A549 (cell line): ENCODE measurements around the gene IGFBP3. TPM values are rescaled to one million over a fixed set of nuclear protein-coding genes. Genes with fewer than 3 reads are reported as not detected.

Source experiments
- ATAC-seq, 2 experiments: fragments of 200-7000 bp in 1 of 2; fragments of >200 bp in 1 of 2; cut with Nextera tagmentation in 1 of 2; cut with Tn5 transposase in 1 of 2; 3 replicates each; pipeline versions ENCODE4 v1.8.0 to v1.9.1; 2018 to 2020; ENCODE audit warnings: mild to moderate bottlenecking in 1 of 2, moderate library complexity in 1 of 2
- CTCF ChIA-PET: fragments of 300-600 bp; sonication (Branson Sonifier 250); formaldehyde crosslinking; extraction: SDS; loops from one replicate; lab custom pipeline; 2021; ENCODE audit warnings: antibody characterized with exemption, inconsistent platforms; lab: Yijun Ruan, JAX
- POLR2A ChIA-PET: fragments of 350-600 bp; formaldehyde crosslinking; extraction: SDS; loops from one replicate; lab custom pipeline; 2021; ENCODE audit warnings: antibody characterized with exemption, inconsistent platforms; lab: Yijun Ruan, JAX
- DNase-seq, 2 experiments: peaks; one replicate each; pipeline versions ENCODE4 v3.0.0 to v3.0.0-alpha.2; 2011 to 2016; ENCODE audit warnings: low read depth in 1 of 2, low spot score in 1 of 2
- FAIRE-seq: peaks from 2 replicates; lab custom pipeline; 2011; peaks lifted over from hg19 to GRCh38; lab: Jason Lieb, UNC
- H3K27ac ChIP-seq, 2 experiments: fragments of >200 bp; sonication (Bioruptor Twin); formaldehyde crosslinking; 3 replicates each; pipeline ENCODE4 v1.5.1; 2016 to 2017
- H3K4me1 ChIP-seq: fragments of >200 bp; sonication (Bioruptor Twin); formaldehyde crosslinking; 3 replicates; pipeline ENCODE4 v1.6.1; 2016
- H3K4me2 ChIP-seq: fragments of >200 bp; sonication (Bioruptor Twin); formaldehyde crosslinking; 3 replicates; pipeline ENCODE4 v1.6.1; 2016
- H3K4me3 ChIP-seq: fragments of >200 bp; sonication (Bioruptor Twin); formaldehyde crosslinking; 3 replicates; pipeline ENCODE4 v1.5.1; 2016
- H3K9me3 ChIP-seq: fragments of >200 bp; sonication (Bioruptor Twin); formaldehyde crosslinking; 3 replicates; pipeline ENCODE4 v1.6.1; 2016
- ATOH8 ChIP-seq: fragments of 250-450 bp; sonication (Bioruptor Pico); IDR thresholded peaks from 2 replicates; pipeline ENCODE4 v1.5.0; 2020; ENCODE audit warnings: low read depth, mild to moderate bottlenecking, moderate library complexity
- CBX2 ChIP-seq: fragments of 200-600 bp; sonication (generic); IDR thresholded peaks from 2 replicates; pipeline ENCODE4 v1.6.1; 2016; ENCODE audit warnings: low read depth, mild to moderate bottlenecking, borderline replicate concordance
- CEBPB ChIP-seq, 2 experiments: fragments of >200 bp in 1 of 2; sonication (Bioruptor Twin) in 1 of 2; formaldehyde crosslinking in 1 of 2; IDR thresholded peaks; 2 replicates each; pipeline ENCODE4 v1.6.1; 2012 to 2016
- CTCF ChIP-seq: fragments of >200 bp; sonication (Bioruptor Twin); formaldehyde crosslinking; IDR thresholded peaks from 3 replicates; pipeline ENCODE4 v1.5.1; 2016
- EHF ChIP-seq: fragments of 250-450 bp; sonication (Bioruptor Pico); IDR thresholded peaks from 2 replicates; pipeline ENCODE4 v1.5.0; 2020; ENCODE audit warnings: mild to moderate bottlenecking
- EHMT2 ChIP-seq: fragments of 200-600 bp; sonication (generic); IDR thresholded peaks from 2 replicates; pipeline ENCODE4 v1.6.1; 2016; ENCODE audit warnings: antibody characterized with exemption, low read depth, mild to moderate bottlenecking, moderate library complexity
- EP300 ChIP-seq, 2 experiments: fragments of >200 bp; sonication (Bioruptor Twin); formaldehyde crosslinking; IDR thresholded peaks; 2 replicates in 1 of 2; 3 replicates in 1 of 2; pipeline ENCODE4 v1.6.1; 2016 to 2017
- ESRRA ChIP-seq: fragments of 150-350 bp; IDR thresholded peaks from 2 replicates; pipeline ENCODE4 v1.6.1; 2014; ENCODE audit warnings: mild to moderate bottlenecking, low read length, borderline replicate concordance
- FOSL2 ChIP-seq, 2 experiments: fragments of 450-650 bp in 1 of 2; fragments of >200 bp in 1 of 2; sonication (Bioruptor Twin) in 1 of 2; formaldehyde crosslinking; IDR thresholded peaks; 2 replicates each; pipeline versions ENCODE4 v1.5.0 to v1.6.1; 2016 to 2020; ENCODE audit warnings: mild to moderate bottlenecking in 1 of 2, moderate library complexity in 1 of 2
- GATA3 ChIP-seq: IDR thresholded peaks from 2 replicates; pipeline ENCODE4 v1.6.1; 2012; ENCODE audit warnings: borderline replicate concordance
- JUN ChIP-seq, 2 experiments: fragments of >200 bp; sonication (Bioruptor Twin); formaldehyde crosslinking; IDR thresholded peaks; 2 replicates in 1 of 2; 3 replicates in 1 of 2; pipeline ENCODE4 v1.6.1; 2016 to 2017
- JUNB ChIP-seq: fragments of >200 bp; sonication (Bioruptor Twin); formaldehyde crosslinking; IDR thresholded peaks from 2 replicates; pipeline ENCODE4 v1.6.1; 2016
- KDM1A ChIP-seq: fragments of 200-600 bp; sonication (generic); IDR thresholded peaks from 2 replicates; pipeline ENCODE4 v1.6.1; 2016; ENCODE audit warnings: low read depth, mild to moderate bottlenecking
- KDM5A ChIP-seq: fragments of 200-600 bp; sonication (generic); IDR thresholded peaks from 2 replicates; pipeline ENCODE4 v1.6.1; 2016; ENCODE audit warnings: antibody characterized with exemption, mild to moderate bottlenecking
- MAFK ChIP-seq: fragments of 450-650 bp; IDR thresholded peaks from 2 replicates; pipeline ENCODE4 v1.6.1; 2014; ENCODE audit not compliant: partially characterized antibody
- MAZ ChIP-seq: fragments of 150-350 bp; IDR thresholded peaks from 2 replicates; pipeline ENCODE4 v1.6.1; 2014; ENCODE audit warnings: antibody characterized with exemption, low read depth, low read length, borderline replicate concordance
- MYC ChIP-seq: IDR thresholded peaks from 2 replicates; pipeline ENCODE4 v1.6.1; 2012; ENCODE audit warnings: mild to moderate bottlenecking, inconsistent platforms, low read length, improper control_type of control experiment, borderline replicate concordance
- NPAS2 ChIP-seq: fragments of 250-450 bp; sonication (Bioruptor Pico); IDR thresholded peaks from 2 replicates; pipeline ENCODE4 v1.8.0; 2022; ENCODE audit warnings: mild to moderate bottlenecking, moderate library complexity, borderline replicate concordance
- PBX3 ChIP-seq: IDR thresholded peaks from 2 replicates; pipeline ENCODE4 v1.6.1; 2012
- POLR2AphosphoS2 ChIP-seq: conservative IDR thresholded peaks from 2 replicates; pipeline ENCODE4 v1.6.1; 2012; ENCODE audit warnings: low read length, improper control_type of control experiment, inconsistent platforms
- RAD21 ChIP-seq, 2 experiments: fragments of >200 bp in 1 of 2; sonication (Bioruptor Twin) in 1 of 2; formaldehyde crosslinking in 1 of 2; IDR thresholded peaks in 1 of 2; conservative IDR thresholded peaks in 1 of 2; 2 replicates in 1 of 2; 3 replicates in 1 of 2; pipeline ENCODE4 v1.6.1; 2012 to 2018; ENCODE audit warnings: inconsistent platforms in 1 of 2
- RFX5 ChIP-seq: fragments of 450-650 bp; IDR thresholded peaks from 2 replicates; pipeline ENCODE4 v1.7.1; 2014; ENCODE audit warnings: antibody characterized with exemption, mild to moderate bottlenecking, moderate library complexity
- RNF2 ChIP-seq: fragments of 200-600 bp; sonication (generic); IDR thresholded peaks from 2 replicates; pipeline ENCODE4 v1.6.1; 2016; ENCODE audit warnings: low read depth, mild to moderate bottlenecking, antibody characterized with exemption, moderate library complexity, borderline replicate concordance
- SMC3 ChIP-seq: fragments of >200 bp; sonication (Bioruptor Twin); formaldehyde crosslinking; IDR thresholded peaks from 3 replicates; pipeline ENCODE4 v1.6.1; 2018; ENCODE audit warnings: inconsistent platforms
- ZFP36 ChIP-seq: fragments of 450-650 bp; IDR thresholded peaks from 2 replicates; pipeline ENCODE4 v1.6.1; 2014; ENCODE audit warnings: borderline replicate concordance; ENCODE audit not compliant: partially characterized antibody
- WGBS: methylation state at CpG from one replicate; pipeline ENCODE4 v1.1.6; 2017; ENCODE audit errors: missing lambda C conversion rate; 5-methylcytosine and 5-hydroxymethylcytosine counted together
- polyA plus RNA-seq, 4 experiments: library from polyadenylated mRNA; depleted of rRNA in 3 of 4; stranded (reverse); fragments of >200 nt; fragmentation: RNase III in 1 of 4; extraction: RNeasy Plus Mini Kit Qiagen cat#74134 plus additional on column Dnase treatment in 1 of 4; gene quantifications; 2 replicates in 3 of 4; 3 replicates in 1 of 4; pipeline ENCODE4 v1.2.3, GENCODE V29; 2011 to 2017
- TF ChIP-seq, protein P1 (sequence below): IDR thresholded peaks from 2 replicates; pipeline ENCODE4 v1.6.1; 2012

The IGFBP3 gene
- polyA plus RNA-seq, 2 of the 4 experiments (the other 2 are of a cell fraction), result 153 to 291 TPM

GRCh38 chr7:45924283-45924682, 3.2 kb upstream of the IGFBP3 start:
- ATAC-seq (peak; percentile 31 to 66; a peak in 4 of 6 replicates), DNase-seq (peak; percentile 67 to 78), FAIRE-seq (no peak)
- ChIA-PET CTCF (interaction anchor here (1.0 to 11.7 kb wide), 32 partner anchors 10 to 1329 kb away, joined by 3 to 285 read pairs (median 11); partner anchors contain the start of gene IGFBP1), POLR2A (no interaction called here)
- 21% methylated on average over 5 of the region's 5 CpGs for WGBS
- TF ChIP-seq SMC3, result peak; percentile 61; the same call in 2 of the 3 replicates
- TF ChIP-seq ESRRA, result no peak
- TF ChIP-seq, protein P1, sequence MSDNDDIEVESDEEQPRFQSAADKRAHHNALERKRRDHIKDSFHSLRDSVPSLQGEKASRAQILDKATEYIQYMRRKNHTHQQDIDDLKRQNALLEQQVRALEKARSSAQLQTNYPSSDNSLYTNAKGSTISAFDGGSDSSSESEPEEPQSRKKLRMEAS, result peak; percentile 82
- TF ChIP-seq PBX3, result no peak
- peak; percentile 61 for TF ChIP-seq JUNB
- TF ChIP-seq CEBPB (IDR thresholded peaks at IDR 0.05), result peak in 1 of 2 experiments; percentile 52; a peak in 2 of 4 replicates
- 0 out of 5 replicates have a peak, but pooled peaks of 1 of the 2 experiments have one; percentile 37 for TF ChIP-seq JUN (IDR thresholded peaks at IDR 0.05)
- peak; percentile 23 for TF ChIP-seq ZFP36
- peak; percentile 42; the same call in 1 of the 2 replicates for TF ChIP-seq ATOH8 (CRISPR knock-in tag)
- peak in 1 of 2 experiments; percentile 50; a peak in 1 of 5 replicates for TF ChIP-seq EP300 (IDR thresholded peaks at IDR 0.05)
- TF ChIP-seq MYC, result 0 out of 2 replicates have a peak, but pooled peaks have one; percentile 62
- TF ChIP-seq MAFK, result peak; percentile 71
- peak; percentile 70 for TF ChIP-seq FOSL2 (IDR thresholded peaks at IDR 0.05)
- peak; percentile 89 for TF ChIP-seq FOSL2 (CRISPR knock-in tag; IDR thresholded peaks at IDR 0.05)
- peak; percentile 46 to 60 for TF ChIP-seq RAD21 (conservative IDR thresholded peaks at IDR 0.05 in 1 of 2, IDR thresholded peaks at IDR 0.05 in 1 of 2)
- no peak for TF ChIP-seq KDM5A
- peak; percentile 77; the same call in 1 of the 2 replicates for TF ChIP-seq GATA3
- no peak for TF ChIP-seq EHMT2
- peaks cover 2% of the 10 kb centered on the region; the same call in 2 of the 3 replicates for H3K9me3 ChIP-seq
- peak overlapping the region; percentile 71 to 92 for H3K27ac ChIP-seq
- no peak overlapping the region for H3K4me3 ChIP-seq
- peak overlapping the region; percentile 72 for H3K4me2 ChIP-seq
- peaks cover 39% of the 10 kb centered on the region for H3K4me1 ChIP-seq

DNA sequence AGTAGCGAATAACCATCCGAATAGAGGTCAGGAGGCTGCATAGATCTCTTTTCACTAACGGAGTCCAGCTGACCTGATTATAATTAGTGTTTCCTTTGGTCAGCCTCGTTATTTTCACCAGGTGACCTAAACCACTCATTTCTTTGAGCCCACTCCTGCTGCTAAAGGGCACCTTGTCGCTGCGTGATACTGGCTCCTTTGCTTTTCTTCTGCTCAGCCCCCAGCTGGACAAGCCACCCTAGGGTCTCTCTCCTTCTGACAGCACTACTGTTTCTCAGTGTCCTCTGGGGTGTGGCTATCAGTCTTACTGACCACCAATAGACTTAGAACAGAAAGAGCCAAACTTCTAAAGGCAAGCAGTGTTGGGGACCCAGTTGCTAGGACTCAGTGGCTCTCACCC, 2.7 kb upstream of the IGFBP3 start:
- CTCF ChIA-PET, result interaction anchor here (0.6 to 11.7 kb wide), 62 partner anchors 9 to 1332 kb away, joined by 3 to 285 read pairs (median 7); partner anchors contain the start of gene IGFBP1

More for the DNA sequence above, 2.7 kb upstream of the IGFBP3 start:
- no peak for TF ChIP-seq RFX5
- TF ChIP-seq MAFK, result no peak
- no peak for TF ChIP-seq NPAS2 (CRISPR knock-in tag)
- TF ChIP-seq KDM1A, result no peak
- TF ChIP-seq EHF (CRISPR knock-in tag), result no peak
- no peak for TF ChIP-seq CBX2
- no peak for TF ChIP-seq POLR2AphosphoS2
- no peak for TF ChIP-seq KDM5A
- no peak for TF ChIP-seq FOSL2 (IDR thresholded peaks at IDR 0.05)
- no peak for TF ChIP-seq FOSL2 (CRISPR knock-in tag; IDR thresholded peaks at IDR 0.05)
- no peak for TF ChIP-seq RNF2
- TF ChIP-seq MAZ, result no peak
- TF ChIP-seq ZFP36, result no peak
- no peak for TF ChIP-seq CTCF
- 76% methylated on average over 6 of the region's 6 CpGs for WGBS
- FAIRE-seq (no peak), ATAC-seq (no peak), DNase-seq (no peak)
- Histone ChIP-seq H3K27ac (peak overlapping the region; percentile 71 to 92), H3K9me3 (peaks cover 2% of the 10 kb centered on the region; the same call in 1 of the 3 replicates), H3K4me1 (peaks cover 44% of the 10 kb centered on the region), H3K4me2 (peak overlapping the region; percentile 72), H3K4me3 (no peak overlapping the region)
- POLR2A ChIA-PET, result no interaction called here
